Measurements from ENCODE around the gene FOXP1. TPM values are rescaled to one million over a fixed set of nuclear protein-coding genes. Genes with fewer than 3 reads are reported as not detected.

Gene FOXP1
- polyA plus RNA-seq, 1 donor from 2014 or later = 5.6 TPM

GRCh38 chr3:71153713-71154112 lies 429.8 kb downstream of the FOXP1 start:
- no peak overlapping the region for H3K9ac ChIP-seq (ENCODE audit: low read length)

DNA sequence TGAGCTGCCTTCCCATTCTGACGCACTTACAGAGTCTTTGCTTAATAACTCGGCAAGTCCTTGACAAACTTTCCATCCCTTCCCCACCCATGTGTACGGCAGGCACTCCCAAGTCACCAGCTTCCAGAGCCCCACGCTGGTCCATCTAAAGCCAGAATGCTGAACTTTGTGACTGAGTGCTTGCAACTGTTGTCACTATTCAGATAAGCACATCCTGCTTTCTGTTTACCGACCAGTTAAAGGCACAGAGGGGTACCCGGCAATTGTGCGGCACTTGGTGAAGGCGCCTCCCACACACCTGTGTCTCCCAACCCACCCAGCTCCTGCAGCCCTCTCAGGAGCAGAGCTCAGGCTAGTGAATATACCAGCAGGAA lies 430.6 kb downstream of the FOXP1 start:
- H3K27ac ChIP-seq (ENCODE audit: low read length) = no peak overlapping the region
- H3K9me3 ChIP-seq (ENCODE audit: low read length) = no peaks in the 10 kb centered on the region
- H3K79me2 ChIP-seq (replicated peaks; ENCODE audit: insufficient read depth, low read length) = no peaks in the 10 kb centered on the region
- no peak overlapping the region for H3K9ac ChIP-seq (ENCODE audit: low read length)
- H3K9me2 ChIP-seq (ENCODE audit: insufficient read depth, low read length) = no peaks in the 10 kb centered on the region
- H3K27me3 ChIP-seq (ENCODE audit: insufficient read depth, low read depth, low read length) = no peaks in the 10 kb centered on the region
- H3F3A ChIP-seq (ENCODE audit: insufficient read depth, low read length, poor library complexity, severe bottlenecking) = no peaks in the 10 kb centered on the region
- H3K4me2 ChIP-seq (ENCODE audit: low read length) = no peak overlapping the region
- H3K36me3 ChIP-seq (ENCODE audit: insufficient read depth, low read length) = no peaks in the 10 kb centered on the region
- TF ChIP-seq EZH2 (IDR thresholded peaks at IDR 0.05; ENCODE audit: borderline replicate concordance, insufficient read depth, low read length, poor library complexity, severe bottlenecking) = no peak
- TF ChIP-seq RAD21 (conservative IDR thresholded peaks at IDR 0.05) = no peak
- TF ChIP-seq EP300 (conservative IDR thresholded peaks at IDR 0.05; ENCODE audit: poor library complexity, severe bottlenecking) = no peak
- TF ChIP-seq POLR2AphosphoS5 (IDR thresholded peaks at IDR 0.05) = no peak
- TF ChIP-seq MXI1 (conservative IDR thresholded peaks at IDR 0.05; ENCODE audit: poor library complexity, severe bottlenecking) = no peak
- TF ChIP-seq REST (IDR thresholded peaks at IDR 0.05; ENCODE audit: borderline replicate concordance) = no peak
- no peak for TF ChIP-seq CTCF (IDR thresholded peaks at IDR 0.05; ENCODE audit: poor library complexity, severe bottlenecking)
- TF ChIP-seq TAF1 (IDR thresholded peaks at IDR 0.05; ENCODE audit: low read depth) = no peak
- TF ChIP-seq SMC3 (conservative IDR thresholded peaks at IDR 0.05; ENCODE audit: poor library complexity) = no peak
- H4K20me1 ChIP-seq (ENCODE audit: insufficient read depth) = no peaks in the 10 kb centered on the region
- no peak overlapping the region for H2AFZ ChIP-seq (ENCODE audit: low read depth, low read length)
- no peak overlapping the region for H3K4me3 ChIP-seq (ENCODE audit: low read length)

More at GRCh38 chr3:71153713-71154112, 429.8 kb downstream of the FOXP1 start:
- no peak overlapping the region for H2AFZ ChIP-seq (ENCODE audit: low read depth, low read length)
- no peaks in the 10 kb centered on the region for H4K20me1 ChIP-seq (ENCODE audit: insufficient read depth)
- no peak overlapping the region for H3K4me2 ChIP-seq (ENCODE audit: low read length)
- no peak overlapping the region for H3K27ac ChIP-seq (ENCODE audit: low read length)
- H3K9me2 ChIP-seq (ENCODE audit: insufficient read depth, low read length) = no peaks in the 10 kb centered on the region
- H3F3A ChIP-seq (ENCODE audit: insufficient read depth, low read length, poor library complexity, severe bottlenecking) = no peaks in the 10 kb centered on the region
- H3K4me3 ChIP-seq (ENCODE audit: low read length) = no peak overlapping the region
- no peak for TF ChIP-seq CTCF (IDR thresholded peaks at IDR 0.05; ENCODE audit: poor library complexity, severe bottlenecking)
- TF ChIP-seq REST (IDR thresholded peaks at IDR 0.05; ENCODE audit: borderline replicate concordance) = no peak
- no peaks in the 10 kb centered on the region for H3K27me3 ChIP-seq (ENCODE audit: insufficient read depth, low read depth, low read length)
- no peaks in the 10 kb centered on the region for H3K36me3 ChIP-seq (ENCODE audit: insufficient read depth, low read length)
- H3K9me3 ChIP-seq (ENCODE audit: low read length) = no peaks in the 10 kb centered on the region
- H3K79me2 ChIP-seq (replicated peaks; ENCODE audit: insufficient read depth, low read length) = no peaks in the 10 kb centered on the region
